Panc1 (cell line): ENCODE measurements around the gene MRPS11.
"Not testable (repeated sequence)": the region's sequence is repeated elsewhere in the genome, so short reads cannot be mapped to it uniquely, and the experiment has no call there.

Experiments used
- POLR2AphosphoS5 ChIP-seq: IDR thresholded peaks from 2 replicates; pipeline ENCODE4 v1.6.1; 2012; ENCODE audit warnings: mild to moderate bottlenecking, low read depth, low read length, moderate library complexity
- REST ChIP-seq, 2 experiments: IDR thresholded peaks; 2 replicates each; pipeline ENCODE4 v1.6.1; 2011 to 2012; ENCODE audit warnings: low read depth in 2 of 2, control low read depth in 1 of 2, low read length in 1 of 2, mild to moderate bottlenecking in 1 of 2, moderate library complexity in 1 of 2; ENCODE audit not compliant: insufficient read depth in 1 of 2
- SIN3A ChIP-seq: IDR thresholded peaks from 2 replicates; pipeline ENCODE4 v1.6.1; 2012; ENCODE audit warnings: low read depth, mild to moderate bottlenecking, low read length, moderate library complexity, borderline replicate concordance; ENCODE audit not compliant: insufficient read depth
- TCF7L2 ChIP-seq: IDR thresholded peaks from 2 replicates; pipeline ENCODE4 v1.6.1; 2011; ENCODE audit warnings: mild to moderate bottlenecking, low read depth, low read length, inconsistent platforms
- TF ChIP-seq, protein P1 (sequence below): fragments of 450-650 bp; IDR thresholded peaks from 2 replicates; pipeline ENCODE4 v1.5.1; 2017; ENCODE audit warnings: mild to moderate bottlenecking

- TF ChIP-seq, protein P1, sequence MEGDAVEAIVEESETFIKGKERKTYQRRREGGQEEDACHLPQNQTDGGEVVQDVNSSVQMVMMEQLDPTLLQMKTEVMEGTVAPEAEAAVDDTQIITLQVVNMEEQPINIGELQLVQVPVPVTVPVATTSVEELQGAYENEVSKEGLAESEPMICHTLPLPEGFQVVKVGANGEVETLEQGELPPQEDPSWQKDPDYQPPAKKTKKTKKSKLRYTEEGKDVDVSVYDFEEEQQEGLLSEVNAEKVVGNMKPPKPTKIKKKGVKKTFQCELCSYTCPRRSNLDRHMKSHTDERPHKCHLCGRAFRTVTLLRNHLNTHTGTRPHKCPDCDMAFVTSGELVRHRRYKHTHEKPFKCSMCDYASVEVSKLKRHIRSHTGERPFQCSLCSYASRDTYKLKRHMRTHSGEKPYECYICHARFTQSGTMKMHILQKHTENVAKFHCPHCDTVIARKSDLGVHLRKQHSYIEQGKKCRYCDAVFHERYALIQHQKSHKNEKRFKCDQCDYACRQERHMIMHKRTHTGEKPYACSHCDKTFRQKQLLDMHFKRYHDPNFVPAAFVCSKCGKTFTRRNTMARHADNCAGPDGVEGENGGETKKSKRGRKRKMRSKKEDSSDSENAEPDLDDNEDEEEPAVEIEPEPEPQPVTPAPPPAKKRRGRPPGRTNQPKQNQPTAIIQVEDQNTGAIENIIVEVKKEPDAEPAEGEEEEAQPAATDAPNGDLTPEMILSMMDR, result not testable (repeated sequence)
- not testable (repeated sequence) for TF ChIP-seq POLR2AphosphoS5; SIN3A; REST (IDR thresholded peaks at IDR 0.05; ENCODE audit: insufficient read depth in 1 of 2, low read depth in 2 of 2, low read length in 1 of 2); TCF7L2
These were observed 1.2 kb downstream of the MRPS11 start for GRCh38 chr15:88468721-88469120.
